ENCODE measurements around the gene ARHGEF25. TPM values are rescaled to one million over a fixed set of nuclear protein-coding genes. Genes with fewer than 3 reads are reported as not detected.
"Not testable (repeated sequence)": the region's sequence is repeated elsewhere in the genome, so short reads cannot be mapped to it uniquely, and the experiment has no call there.

Gene ARHGEF25
- total RNA-seq, 1 donor from 2014 or later = 2.0 TPM

DNA sequence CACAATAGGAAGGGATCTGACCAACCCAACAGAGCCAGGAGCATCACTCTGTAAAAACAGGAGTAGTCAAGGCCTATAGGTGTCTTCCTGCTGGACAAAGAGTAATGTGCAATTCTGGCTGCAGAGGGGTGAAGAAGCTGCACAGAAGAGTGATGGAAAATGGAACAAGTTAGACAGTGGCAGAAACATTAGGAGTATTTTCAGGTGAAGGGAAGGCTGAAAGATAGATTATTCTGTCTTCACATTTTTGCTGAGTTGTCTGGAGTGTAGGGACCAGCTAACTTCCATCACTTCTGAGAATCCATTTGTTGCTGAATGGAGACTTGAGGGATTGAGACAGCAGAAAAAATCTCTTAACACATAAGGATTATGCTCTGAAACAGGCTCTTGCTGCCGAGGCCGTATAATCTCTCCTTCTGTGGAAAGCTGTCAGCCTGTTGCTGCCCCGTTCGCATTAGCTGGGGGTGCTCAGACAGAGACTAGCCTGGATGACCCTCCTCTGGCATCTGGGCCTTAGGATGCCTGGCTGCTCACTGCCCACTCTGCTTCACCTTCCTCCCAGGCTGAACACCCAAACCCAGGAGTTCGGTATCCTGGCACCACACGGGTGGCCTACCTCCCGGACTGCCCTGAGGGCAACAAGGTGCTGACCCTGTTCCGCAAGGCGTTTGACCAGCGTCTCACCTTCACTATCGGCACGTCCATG, 3.1 kb upstream of the ARHGEF25 start:
- DNase-seq (ENCODE audit: extremely low read depth, low read depth, low spot score) = no peak

DNA sequence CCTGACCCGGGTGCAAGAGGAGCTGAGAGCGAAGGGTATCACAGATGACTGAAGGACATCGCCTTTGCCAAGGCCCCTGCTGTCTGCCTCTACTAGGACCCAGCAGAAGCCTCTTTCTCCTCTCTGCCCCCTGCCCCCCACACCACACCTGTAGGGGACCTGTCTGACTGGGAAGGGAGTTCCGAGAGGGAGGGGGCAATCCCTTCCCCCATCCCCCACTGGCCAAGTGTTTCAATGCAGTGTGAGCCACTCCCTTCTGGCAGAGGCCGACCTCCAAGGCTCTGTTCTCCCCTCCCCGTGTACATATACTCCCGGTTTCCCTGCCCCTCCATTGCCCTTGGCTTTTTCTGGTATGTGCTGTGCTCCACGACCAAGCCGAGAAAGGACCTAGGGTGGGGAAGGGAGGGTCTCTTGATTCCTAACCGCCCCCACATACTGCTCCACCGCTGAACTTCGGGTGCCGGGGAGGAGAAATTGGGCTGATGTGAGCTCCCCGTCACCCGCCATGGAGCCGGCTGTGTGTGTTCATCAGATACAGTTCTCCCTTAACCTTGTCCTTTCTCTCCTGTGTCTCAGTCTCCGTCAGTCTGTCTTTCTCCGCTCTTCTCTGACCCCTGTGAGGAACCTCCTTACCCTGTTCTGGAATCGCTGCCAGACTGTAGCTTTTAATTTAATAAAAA, 2.0 kb upstream of the ARHGEF25 start:
- no peak for DNase-seq (ENCODE audit: extremely low read depth, low read depth, low spot score)

DNA sequence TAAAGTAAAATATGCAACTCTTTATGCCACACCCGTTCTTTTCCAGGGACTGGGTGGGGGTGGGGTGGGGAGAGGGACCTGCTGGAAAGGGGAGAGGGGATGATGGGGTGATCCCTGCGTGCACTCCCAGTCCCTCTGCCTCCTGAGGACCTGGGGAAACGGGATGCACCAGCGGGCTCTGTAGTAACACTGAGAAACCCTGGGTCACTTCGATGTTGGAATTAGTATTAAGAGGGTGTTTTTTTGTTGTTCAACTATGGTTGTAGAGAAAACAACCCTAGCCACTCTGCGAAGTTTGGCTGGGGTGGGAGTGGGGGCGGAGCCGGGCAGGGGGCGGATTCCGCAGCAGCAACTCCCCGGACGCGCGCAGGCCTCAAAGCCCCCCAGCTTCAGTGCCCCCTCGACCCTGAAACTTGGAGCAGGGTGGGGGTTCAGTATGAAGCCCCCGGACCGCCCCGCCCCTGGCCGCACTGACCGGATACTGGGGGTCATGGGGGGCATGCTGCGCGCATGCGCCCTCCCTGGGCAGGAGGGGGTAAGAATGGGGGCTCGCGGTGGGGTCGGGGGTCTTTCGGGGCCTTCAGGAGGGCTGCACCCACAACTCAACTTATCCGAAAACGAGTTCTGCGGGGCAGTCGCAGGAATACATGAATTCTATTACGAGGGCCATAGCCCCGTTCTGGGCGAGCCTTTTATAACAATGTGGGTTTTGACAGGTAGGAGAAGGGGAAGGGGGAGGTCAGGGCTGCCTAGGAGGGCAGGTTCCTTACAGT, 1.3 kb upstream of the ARHGEF25 start:
- no peak for DNase-seq (ENCODE audit: extremely low read depth, low read depth, low spot score)

DNA sequence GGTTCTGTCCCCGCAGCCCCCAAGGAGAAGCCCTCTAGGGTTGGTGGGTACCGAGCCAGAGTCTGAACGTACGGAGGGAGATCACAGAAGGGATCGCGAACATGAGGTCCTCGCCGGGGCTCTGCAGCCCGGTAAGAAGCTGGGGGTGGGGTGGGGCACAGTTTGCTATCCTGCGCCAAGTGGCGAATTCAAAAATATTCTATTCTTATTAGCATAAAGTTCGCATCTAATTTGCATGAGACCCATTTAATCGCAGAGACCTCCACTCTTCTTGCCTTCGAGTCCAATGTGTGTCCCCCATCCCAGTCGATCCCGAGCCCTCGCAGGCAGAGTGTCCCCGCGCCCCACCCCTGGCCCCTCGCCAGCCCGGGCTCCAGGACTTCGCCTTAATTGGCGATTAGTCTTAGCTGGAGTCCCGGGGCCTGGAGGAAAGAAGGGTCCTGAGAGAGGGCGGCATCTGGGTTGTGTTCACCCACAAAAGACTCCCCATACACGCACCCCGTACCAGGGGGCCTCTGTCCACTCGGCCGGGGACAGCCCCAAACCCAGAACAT, 604 bp upstream of the ARHGEF25 start:
- no peak for DNase-seq (ENCODE audit: extremely low read depth, low read depth, low spot score)

DNA sequence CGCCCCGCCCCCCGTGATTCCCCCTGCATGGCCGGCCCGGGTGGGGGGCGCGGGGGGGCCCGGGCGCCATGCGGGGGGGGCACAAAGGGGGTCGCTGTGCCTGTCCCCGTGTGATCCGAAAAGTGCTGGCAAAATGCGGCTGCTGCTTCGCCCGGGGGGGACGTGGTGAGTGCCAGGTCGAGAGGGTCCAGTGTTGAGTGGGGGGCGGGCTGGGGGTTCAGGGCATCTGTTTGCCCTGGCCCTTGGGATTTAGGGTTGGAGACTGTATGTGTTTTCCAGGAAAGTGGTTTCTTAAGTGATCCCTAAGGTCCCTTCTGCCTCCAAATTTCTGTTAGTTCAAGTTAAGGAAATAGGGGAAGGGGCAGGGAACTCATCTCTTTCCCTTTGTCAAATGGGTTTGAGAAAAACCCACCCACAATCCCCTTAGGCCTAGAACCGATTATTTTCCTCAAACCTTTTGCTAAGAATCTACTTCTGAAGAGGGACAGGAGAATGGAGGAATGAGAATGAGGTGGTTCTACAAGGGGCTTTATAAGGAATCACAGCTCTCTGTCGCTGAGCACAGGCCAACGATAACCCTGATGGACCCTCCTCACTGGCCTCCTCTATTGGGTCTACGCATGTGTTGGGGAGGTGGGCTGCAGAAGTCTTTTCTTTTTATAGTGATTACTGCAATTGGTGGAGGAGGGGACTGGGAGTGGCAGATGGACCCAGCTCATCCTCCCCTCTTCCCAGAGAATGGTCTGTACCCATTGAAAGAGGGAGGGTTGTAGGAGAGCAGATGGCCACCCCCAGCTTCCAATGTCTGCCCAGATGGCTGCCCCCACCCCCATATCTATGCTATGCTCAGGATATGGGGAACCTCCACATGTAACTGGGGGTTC, 834 bp downstream of the ARHGEF25 start:
- DNase-seq (ENCODE audit: extremely low read depth, low read depth, low spot score) = no peak

DNA sequence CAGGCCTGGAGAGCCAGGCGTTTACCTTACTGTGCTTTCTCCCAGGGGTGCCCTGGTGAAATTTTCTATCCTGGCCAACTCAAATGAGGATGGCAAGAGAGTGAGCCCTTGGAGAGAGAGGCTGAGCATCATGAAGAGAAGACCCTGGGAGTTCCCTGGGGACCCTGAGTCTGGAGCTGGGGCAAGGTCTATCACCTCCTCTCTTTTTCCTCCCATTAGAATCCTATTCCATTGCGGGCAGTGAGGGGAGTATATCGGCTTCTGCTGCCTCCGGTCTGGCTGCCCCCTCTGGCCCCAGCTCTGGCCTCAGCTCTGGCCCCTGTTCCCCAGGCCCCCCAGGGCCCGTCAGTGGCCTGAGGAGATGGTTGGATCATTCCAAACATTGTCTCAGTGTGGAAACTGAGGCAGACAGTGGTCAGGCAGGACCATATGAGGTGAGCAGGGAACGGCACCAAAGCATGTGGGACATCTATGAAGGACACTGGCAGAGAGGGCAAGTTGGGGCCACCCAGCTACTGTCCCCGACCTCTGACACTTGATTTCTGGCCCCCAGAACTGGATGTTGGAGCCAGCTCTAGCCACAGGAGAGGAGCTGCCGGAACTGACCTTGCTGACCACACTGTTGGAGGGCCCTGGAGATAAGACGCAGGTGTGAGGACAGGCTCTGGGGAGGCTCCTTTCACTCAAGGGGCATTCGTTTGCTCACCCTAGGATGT, 1.6 kb downstream of the ARHGEF25 start:
- DNase-seq (ENCODE audit: extremely low read depth, low read depth, low spot score) = no peak

DNA sequence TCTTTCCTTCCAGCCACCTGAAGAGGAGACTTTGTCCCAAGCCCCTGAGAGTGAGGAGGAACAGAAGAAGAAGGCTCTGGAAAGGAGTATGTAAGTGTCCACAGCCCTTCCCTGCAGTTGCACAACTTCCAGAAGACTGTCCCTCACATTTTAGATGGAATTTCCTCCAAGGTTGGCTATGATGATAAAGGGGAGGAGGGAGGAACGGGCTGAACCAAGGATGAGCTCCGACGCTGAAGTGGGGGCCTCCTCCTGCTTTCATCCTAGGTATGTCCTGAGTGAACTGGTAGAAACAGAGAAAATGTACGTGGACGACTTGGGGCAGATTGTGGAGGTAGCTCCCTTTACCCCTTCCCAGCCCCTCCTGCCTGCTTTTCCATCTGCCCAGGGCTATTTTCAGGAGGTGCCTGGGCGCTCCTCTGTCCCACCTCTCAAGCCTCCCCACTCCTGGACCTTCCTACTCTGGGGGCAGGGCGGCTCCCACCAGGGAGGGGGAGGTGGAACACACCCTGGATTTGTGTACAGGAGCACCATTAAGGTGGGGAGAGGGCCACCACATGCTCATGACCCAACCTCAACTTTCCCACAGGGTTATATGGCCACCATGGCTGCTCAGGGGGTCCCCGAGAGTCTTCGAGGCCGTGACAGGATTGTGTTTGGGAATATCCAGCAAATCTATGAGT, 2.3 kb downstream of the ARHGEF25 start:
- DNase-seq (ENCODE audit: extremely low read depth, low read depth, low spot score) = no peak

DNA sequence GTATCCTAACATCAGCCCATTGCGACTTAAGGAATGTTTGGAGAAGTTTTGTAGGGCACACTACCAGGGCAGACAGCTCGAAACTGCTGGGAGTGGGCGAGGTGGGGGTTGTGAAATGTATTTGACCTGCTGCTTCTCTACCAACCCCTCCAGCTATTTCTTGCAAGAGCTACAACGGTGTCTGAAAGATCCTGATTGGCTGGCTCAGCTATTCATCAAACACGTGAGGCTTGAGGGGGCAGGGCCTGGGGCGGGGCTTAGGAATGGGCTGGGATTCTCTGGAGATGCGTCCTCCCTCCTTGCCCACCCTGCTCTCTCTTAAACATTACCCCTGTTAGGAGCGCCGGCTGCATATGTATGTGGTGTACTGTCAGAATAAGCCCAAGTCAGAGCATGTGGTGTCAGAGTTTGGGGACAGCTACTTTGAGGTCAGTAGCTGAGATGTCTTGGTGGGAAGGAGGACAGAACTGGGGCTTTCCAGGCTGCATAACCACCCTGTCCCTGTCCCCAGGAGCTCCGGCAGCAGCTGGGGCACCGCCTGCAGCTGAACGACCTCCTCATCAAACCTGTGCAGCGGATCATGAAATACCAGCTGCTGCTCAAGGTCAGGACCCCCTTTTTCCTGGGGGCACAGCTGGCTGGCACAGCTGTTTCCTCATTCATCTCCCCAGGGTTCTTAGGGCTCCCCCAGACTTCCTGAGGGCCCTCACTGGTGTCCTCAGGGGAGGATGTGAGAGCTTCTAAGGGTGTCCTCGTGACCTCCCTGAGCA, 3.1 kb downstream of the ARHGEF25 start:
- no peak for DNase-seq (ENCODE audit: extremely low read depth, low read depth, low spot score)

DNA sequence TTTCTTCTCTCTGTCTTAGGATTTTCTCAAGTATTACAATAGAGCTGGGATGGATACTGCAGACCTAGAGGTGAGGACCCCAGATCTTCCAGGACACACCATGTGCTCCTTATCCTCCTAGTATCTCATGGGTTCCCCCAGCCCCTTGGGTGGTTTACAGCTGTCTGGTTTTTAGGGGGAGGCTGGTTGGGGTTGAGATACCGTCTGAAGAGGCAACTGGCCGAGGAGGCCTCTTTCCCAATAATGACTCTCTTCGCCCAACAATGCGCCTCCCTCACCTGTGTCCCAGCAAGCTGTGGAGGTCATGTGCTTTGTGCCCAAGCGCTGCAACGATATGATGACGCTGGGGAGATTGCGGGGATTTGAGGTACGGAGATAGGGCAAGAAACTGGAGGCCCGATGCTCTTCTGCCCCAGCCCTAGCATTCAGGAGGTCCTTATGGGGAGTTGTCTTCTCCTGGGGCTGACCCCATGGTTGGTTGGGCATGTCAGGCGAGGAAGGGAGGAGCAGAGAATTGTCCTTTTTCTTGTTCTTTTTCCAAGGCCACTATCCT, 3.8 kb downstream of the ARHGEF25 start:
- no peak for DNase-seq (ENCODE audit: extremely low read depth, low read depth, low spot score)

DNA sequence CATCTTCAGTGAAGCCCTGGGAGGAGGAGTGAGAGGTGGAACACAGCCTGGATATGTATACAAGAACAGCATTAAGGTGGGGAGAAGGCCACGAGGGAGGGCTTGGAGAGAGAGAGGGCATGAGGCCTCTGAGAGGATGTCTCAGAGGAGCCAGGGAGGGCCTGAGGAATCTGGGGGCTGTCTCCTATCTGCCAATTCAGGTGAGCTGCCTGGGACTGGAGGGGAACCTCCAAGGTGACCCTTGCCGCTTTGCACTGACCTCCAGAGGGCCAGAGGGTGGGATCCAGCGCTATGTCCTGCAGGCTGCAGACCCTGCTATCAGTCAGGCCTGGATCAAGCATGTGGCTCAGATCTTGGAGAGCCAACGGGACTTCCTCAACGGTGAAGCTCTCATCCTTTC, 4.4 kb downstream of the ARHGEF25 start:
- DNase-seq (ENCODE audit: extremely low read depth, low read depth, low spot score) = no peak

DNA sequence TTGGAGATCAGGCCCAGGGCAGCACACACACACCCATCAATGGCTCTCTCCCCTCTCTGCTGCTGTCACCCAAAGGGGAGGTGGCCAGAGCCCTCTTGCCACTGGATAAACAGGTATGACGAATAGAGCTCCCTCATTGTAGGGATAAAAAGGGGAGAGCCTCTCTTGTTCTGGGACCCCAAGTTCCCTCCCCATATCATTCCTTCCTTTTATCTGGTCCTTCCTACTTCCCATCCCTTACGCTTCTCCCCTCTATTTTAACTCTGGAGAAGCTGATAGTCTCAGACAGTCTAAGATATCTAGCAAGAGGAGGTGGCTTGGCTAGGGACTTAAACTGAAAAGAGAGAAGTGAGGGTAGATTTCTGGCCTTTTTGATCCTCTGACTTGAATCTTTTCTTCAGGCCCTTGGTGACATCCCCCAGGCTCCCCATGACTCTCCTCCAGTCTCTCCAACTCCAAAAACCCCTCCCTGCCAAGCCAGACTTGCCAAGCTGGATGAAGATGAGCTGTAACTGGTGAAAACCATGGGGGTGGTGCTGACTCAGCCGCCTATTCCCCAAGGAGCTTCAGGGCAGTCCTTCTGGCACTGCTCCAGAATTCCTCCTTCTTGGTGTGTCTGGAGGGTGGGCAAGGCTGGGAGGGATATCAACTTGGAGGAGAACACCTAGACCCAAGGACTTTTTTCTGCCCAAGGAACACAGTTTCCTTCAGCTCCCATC, 5.3 kb downstream of the ARHGEF25 start:
- no peak for DNase-seq (ENCODE audit: extremely low read depth, low read depth, low spot score)

DNA sequence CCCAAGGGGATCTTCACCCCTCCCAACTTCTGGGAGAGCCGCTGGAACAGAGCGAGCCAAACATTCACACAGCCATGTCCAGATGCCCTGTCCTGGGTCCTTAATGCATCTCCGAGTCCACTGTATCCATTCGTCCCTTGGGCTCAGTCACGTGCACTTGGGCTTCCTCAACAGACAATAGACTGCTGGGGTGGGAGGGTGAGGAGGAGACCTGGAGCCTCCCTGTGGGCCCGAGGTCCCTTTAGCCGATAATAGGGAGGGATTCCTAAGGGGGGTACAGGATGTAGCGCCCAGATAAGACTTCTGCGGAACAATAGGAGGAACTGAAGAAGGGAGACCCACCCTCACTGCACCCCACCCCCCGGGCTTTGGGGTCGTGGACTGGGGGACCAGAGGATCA, 6.7 kb downstream of the ARHGEF25 start:
- no peak for DNase-seq (ENCODE audit: extremely low read depth, low read depth, low spot score)

DNA sequence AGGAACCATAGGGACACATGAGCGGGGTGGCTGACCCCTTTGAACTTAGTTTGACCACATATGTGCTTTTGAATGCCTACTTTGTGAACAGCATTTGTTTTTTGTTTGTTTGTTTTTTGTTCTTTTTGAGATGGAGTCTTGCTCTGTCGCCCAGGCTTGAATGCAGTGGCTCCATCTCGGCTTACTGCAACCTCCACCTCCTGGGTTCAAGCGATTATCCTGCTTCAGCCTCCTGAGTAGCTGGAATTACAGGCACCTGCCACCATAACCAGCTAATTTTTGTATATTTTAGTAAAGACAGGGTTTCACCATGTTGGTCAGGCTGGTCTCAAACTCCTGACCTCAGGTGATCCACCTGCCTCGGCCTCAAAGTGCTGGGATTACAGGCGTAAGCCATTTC, 7.2 kb downstream of the ARHGEF25 start:
- not testable (repeated sequence) for DNase-seq (ENCODE audit: extremely low read depth, low read depth, low spot score)

DNA sequence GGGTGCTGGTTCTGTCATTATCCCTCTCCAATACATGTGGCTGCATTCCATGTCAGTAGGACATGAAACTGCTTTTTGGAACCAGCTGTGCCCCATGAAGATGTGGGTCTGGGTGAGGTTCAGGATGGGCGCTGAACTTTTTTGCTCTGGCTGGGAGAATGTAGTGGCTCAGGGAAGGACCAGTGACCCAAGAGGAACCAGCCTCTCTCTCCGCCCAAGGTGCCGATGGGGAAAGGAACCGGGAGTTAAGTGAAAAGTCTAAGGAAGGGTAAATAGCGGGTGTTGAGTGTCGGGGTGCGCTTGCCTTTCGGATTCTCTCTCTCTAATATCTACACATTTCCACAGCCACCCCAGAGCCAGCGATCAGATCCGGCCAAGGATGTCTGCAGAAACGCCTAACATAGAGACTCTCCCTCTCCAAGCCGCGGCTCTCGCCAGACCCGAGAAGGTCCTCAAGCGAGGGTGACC, 7.8 kb downstream of the ARHGEF25 start:
- DNase-seq (ENCODE audit: extremely low read depth, low read depth, low spot score) = no peak

DNA sequence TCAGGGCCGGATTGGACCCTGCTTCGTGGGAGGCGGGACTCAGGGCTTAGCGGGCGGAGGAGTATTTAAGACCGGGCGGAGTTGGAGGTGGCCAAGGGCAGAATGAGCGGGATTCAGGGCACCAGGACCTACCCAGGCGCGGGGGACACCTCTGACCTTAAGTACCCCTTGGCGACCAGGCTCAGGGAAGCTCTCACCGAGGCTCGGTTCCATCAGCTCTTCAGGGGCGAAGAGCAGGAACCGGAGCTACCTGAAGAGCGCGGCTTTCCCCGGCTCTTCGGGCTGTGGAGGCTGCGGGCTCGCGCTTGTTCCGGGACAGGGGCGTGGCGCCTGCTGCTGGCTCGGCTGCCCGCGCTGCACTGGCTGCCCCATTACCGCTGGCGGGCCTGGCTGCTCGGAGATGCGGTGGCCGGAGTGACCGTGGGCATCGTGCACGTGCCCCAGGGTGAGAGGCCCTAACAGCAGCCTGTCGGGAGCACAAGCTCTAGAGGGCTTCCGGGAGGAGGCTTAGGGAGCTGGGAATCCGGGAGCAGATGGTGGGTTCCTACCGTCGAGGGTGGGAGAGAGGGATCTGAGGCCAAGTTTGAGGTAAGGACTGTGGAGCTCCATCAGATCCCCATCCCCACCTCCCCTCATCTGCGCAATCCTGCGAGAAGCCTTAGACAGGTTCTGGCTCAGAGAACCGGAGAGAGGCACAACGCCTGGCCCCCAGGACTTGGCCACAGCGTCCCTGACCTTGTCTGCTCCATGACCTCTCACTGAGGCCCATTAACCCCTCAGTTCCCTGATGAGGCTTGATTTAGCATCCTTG, 8.4 kb downstream of the ARHGEF25 start:
- no peak for DNase-seq (ENCODE audit: extremely low read depth, low read depth, low spot score)

DNA sequence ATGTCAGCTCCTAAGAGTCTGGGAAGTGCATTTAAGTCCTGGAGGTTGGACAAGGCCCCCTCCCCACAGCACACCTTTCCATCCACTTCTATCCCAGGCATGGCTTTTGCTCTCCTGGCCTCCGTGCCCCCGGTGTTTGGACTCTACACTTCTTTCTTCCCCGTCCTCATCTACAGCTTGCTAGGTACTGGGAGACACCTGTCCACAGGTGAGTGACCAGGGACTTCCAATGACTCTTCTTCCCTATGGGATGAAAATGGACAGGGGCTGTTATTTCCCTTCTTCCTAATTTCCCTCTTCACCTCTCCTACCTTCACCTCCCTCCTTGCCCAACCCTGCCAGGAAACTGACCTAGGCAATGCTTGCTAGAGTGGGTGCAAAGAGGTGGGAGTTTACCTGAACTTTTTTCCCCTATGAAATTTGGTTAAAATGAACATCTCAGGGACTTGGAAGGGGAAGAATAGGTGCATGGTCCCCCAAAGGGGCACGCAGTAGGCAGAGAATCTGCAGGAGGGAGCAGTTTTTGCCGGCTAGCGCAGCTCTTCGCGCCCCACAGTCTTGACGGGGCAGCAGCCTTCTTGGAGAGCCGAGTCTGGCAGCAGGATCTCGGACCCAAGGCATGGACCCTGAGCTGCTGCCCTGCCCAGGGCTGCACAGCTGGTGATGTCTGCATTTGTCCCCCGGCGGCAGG, 9.2 kb downstream of the ARHGEF25 start:
- DNase-seq (ENCODE audit: extremely low read depth, low read depth, low spot score) = no peak
